OCI-LY1 (cell line): Measurements from ENCODE around the gene BICD1.

Experiments
- CTCF ChIP-seq: fragments of 200-600 bp; sonication (generic), shearing (Covaris generic); IDR thresholded peaks from 2 replicates; pipeline ENCODE4 v1.5.1; 2017; ENCODE audit warnings: mild to moderate bottlenecking, antibody characterized with exemption, low read length, moderate library complexity, mixed read lengths
- EZH2 ChIP-seq: fragments of 200-600 bp; sonication (generic), shearing (Covaris generic); IDR thresholded peaks from 2 replicates; pipeline ENCODE4 v1.8.0; 2017; ENCODE audit warnings: borderline replicate concordance, mixed run types, mild to moderate bottlenecking, antibody characterized with exemption, low read length, moderate library complexity, mixed read lengths

GRCh38 chr12:32089156-32089555, 17.5 kb upstream of the BICD1 start:
- TF ChIP-seq CTCF, result no peak
- no peak for TF ChIP-seq EZH2
